Smooth muscle cell (in vitro differentiated cells): ENCODE results near the gene INSR. TPM values are rescaled to one million over a fixed set of nuclear protein-coding genes. Genes with fewer than 3 reads are reported as not detected.

ENCODE experiments used
- DNase-seq: peaks from one replicate; lab custom pipeline; 2025; ENCODE audit not compliant: unreplicated experiment; lab: John Stamatoyannopoulos, UW
- H2AFZ ChIP-seq: fragments of 200-600 bp; sonication (generic); 2 replicates; pipeline ENCODE4 v1.6.0; 2016; ENCODE audit warnings: antibody characterized with exemption, low read depth, mild to moderate bottlenecking
- H3F3A ChIP-seq: fragments of 200-600 bp; sonication (generic); 2 replicates; pipeline ENCODE4 v1.6.0; 2017; ENCODE audit warnings: antibody characterized with exemption, low read depth
- H3K27ac ChIP-seq: fragments of 200-600 bp; sonication (generic); 2 replicates; pipeline ENCODE4 v1.5.1; 2016; ENCODE audit warnings: low read depth, mild to moderate bottlenecking
- H3K27me3 ChIP-seq: fragments of 200-600 bp; sonication (generic); 2 replicates; pipeline ENCODE4 v1.6.1; 2016; ENCODE audit warnings: low read depth, mild to moderate bottlenecking
- H3K36me3 ChIP-seq: fragments of 200-600 bp; sonication (generic); 2 replicates; pipeline ENCODE4 v1.5.1; 2016; ENCODE audit warnings: low read depth
- H3K4me1 ChIP-seq: fragments of 200-600 bp; sonication (generic); 2 replicates; pipeline ENCODE4 v1.5.1; 2016; ENCODE audit warnings: low read depth
- H3K4me2 ChIP-seq: fragments of 200-600 bp; sonication (generic); 2 replicates; pipeline ENCODE4 v1.6.0; 2016; ENCODE audit warnings: mild to moderate bottlenecking
- H3K4me3 ChIP-seq: fragments of 200-600 bp; sonication (generic); 2 replicates; pipeline ENCODE4 v1.5.1; 2016; ENCODE audit warnings: mild to moderate bottlenecking
- H3K79me2 ChIP-seq: fragments of 200-600 bp; sonication (generic); 2 replicates; pipeline ENCODE4 v1.6.0; 2016; ENCODE audit warnings: low read depth, mild to moderate bottlenecking
- H3K9ac ChIP-seq: fragments of 200-600 bp; sonication (generic); 2 replicates; pipeline ENCODE4 v1.6.0; 2016; ENCODE audit warnings: low read depth
- H3K9me3 ChIP-seq: fragments of 200-600 bp; sonication (generic); replicated peaks from 2 replicates; pipeline ENCODE4 v1.5.1; 2016; ENCODE audit warnings: low read depth
- H4K20me1 ChIP-seq: fragments of 200-600 bp; sonication (generic); 2 replicates; pipeline ENCODE4 v1.6.0; 2016; ENCODE audit warnings: low read depth
- WGBS: methylation state at CpG from one replicate; pipeline ENCODE4 v1.1.7; 2016; ENCODE audit warnings: low lambda C conversion rate; 5-methylcytosine and 5-hydroxymethylcytosine counted together
- polyA plus RNA-seq: library from polyadenylated mRNA; unstranded; fragments of >200 nt; fragmentation: Nextera tagmentation; extraction: Ambion mirVana; gene quantifications from 2 replicates; pipeline ENCODE4 v1.2.1, GENCODE V29; 2016
- total RNA-seq: library from RNA; depleted of rRNA; stranded (reverse); fragments of >200 nt; gene quantifications from 2 replicates; pipeline ENCODE4 v1.2.3, GENCODE V29; 2014
- TF ChIP-seq, protein P1 (sequence below): fragments of 200-600 bp; sonication (generic); IDR thresholded peaks from 2 replicates; pipeline ENCODE4 v1.5.1; 2017; ENCODE audit warnings: borderline replicate concordance, mild to moderate bottlenecking, antibody characterized with exemption; ENCODE audit not compliant: insufficient read depth, poor library complexity, severe bottlenecking

Gene INSR
- total and polyA plus RNA-seq, 2 experiments from 2014 or later: 2.8 to 12.7 TPM

DNA sequence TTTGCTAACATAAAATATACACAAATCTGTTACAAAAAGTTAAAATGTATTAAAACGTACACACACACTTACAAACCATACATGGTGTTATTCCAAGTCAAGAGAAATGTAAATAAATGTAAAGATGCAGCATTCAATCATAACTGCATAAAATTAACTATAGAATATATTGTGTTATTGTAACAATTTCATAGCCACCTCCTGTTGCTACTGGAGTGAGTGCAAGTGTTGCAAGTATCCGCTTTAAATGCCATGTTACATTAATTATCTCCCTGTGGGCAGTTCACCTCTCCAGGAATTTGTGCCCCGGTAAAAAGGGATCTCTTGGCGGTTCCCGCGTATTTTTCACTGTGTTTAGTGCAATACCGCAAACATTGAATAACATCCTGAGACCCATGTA is 3.5 kb upstream of the INSR start:
- H3K27ac ChIP-seq: no peak overlapping the region
- TF ChIP-seq, protein P1, sequence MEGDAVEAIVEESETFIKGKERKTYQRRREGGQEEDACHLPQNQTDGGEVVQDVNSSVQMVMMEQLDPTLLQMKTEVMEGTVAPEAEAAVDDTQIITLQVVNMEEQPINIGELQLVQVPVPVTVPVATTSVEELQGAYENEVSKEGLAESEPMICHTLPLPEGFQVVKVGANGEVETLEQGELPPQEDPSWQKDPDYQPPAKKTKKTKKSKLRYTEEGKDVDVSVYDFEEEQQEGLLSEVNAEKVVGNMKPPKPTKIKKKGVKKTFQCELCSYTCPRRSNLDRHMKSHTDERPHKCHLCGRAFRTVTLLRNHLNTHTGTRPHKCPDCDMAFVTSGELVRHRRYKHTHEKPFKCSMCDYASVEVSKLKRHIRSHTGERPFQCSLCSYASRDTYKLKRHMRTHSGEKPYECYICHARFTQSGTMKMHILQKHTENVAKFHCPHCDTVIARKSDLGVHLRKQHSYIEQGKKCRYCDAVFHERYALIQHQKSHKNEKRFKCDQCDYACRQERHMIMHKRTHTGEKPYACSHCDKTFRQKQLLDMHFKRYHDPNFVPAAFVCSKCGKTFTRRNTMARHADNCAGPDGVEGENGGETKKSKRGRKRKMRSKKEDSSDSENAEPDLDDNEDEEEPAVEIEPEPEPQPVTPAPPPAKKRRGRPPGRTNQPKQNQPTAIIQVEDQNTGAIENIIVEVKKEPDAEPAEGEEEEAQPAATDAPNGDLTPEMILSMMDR: no peak
- H3K4me1 ChIP-seq: peaks cover 2% of the 10 kb centered on the region
- H3K27me3 ChIP-seq: no peaks in the 10 kb centered on the region
- no peak overlapping the region for H3K4me2 ChIP-seq
- H3K36me3 ChIP-seq: no peaks in the 10 kb centered on the region
- H3F3A ChIP-seq: peaks cover 4% of the 10 kb centered on the region
- no peak overlapping the region for H2AFZ ChIP-seq
- H3K9me3 ChIP-seq: no peaks in the 10 kb centered on the region
- no peak for DNase-seq
- peaks cover 4% of the 10 kb centered on the region for H4K20me1 ChIP-seq
- no peak overlapping the region for H3K9ac ChIP-seq
- WGBS: 87% methylated on average over 7 of the region's 7 CpGs
- no peak overlapping the region for H3K4me3 ChIP-seq
- H3K79me2 ChIP-seq: no peaks in the 10 kb centered on the region

DNA sequence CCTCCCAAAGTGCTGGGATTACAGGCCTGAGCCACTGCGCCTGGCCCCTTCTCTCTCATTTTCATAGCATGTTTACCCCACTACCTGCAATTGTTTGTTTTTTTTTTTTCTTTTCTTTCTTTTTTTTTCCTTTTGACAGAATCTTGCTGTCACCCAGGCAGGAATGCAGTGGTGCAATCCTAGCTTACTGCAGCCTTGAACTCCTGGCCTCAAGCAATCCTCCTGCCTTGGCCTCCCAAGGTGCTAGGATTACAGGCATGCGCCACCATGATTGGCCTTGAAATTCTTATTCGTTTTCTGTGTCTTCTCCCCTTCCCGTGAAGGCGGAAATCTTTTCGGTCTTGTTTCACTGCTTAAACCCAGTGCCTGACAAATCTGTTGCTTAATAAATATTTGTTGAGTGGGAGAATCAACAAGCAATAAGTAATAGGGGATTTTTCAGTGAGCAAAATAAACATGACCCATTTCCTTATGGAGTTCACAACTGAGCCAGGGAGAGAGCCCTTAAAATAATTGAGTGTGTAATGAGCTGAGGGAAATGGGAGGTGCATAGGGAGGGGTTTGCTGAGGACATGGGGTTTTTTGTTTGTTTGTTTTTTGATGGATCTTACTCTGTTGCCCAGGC is 1.8 kb upstream of the INSR start:
- H3K4me1 ChIP-seq: peaks cover 2% of the 10 kb centered on the region
- no peaks in the 10 kb centered on the region for H3K79me2 ChIP-seq
- WGBS: 95% methylated on average over 6 of the region's 6 CpGs
- H2AFZ ChIP-seq: no peak overlapping the region
- TF ChIP-seq, protein P1: no peak
- DNase-seq: no peak
- H3K4me3 ChIP-seq: no peak overlapping the region
- H3K27ac ChIP-seq: no peak overlapping the region
- H3K9me3 ChIP-seq: no peaks in the 10 kb centered on the region
- peaks cover 4% of the 10 kb centered on the region for H3F3A ChIP-seq
- peaks cover 7% of the 10 kb centered on the region for H4K20me1 ChIP-seq
- no peaks in the 10 kb centered on the region for H3K27me3 ChIP-seq
- no peak overlapping the region for H3K4me2 ChIP-seq
- no peak overlapping the region for H3K9ac ChIP-seq
- no peaks in the 10 kb centered on the region for H3K36me3 ChIP-seq

DNA sequence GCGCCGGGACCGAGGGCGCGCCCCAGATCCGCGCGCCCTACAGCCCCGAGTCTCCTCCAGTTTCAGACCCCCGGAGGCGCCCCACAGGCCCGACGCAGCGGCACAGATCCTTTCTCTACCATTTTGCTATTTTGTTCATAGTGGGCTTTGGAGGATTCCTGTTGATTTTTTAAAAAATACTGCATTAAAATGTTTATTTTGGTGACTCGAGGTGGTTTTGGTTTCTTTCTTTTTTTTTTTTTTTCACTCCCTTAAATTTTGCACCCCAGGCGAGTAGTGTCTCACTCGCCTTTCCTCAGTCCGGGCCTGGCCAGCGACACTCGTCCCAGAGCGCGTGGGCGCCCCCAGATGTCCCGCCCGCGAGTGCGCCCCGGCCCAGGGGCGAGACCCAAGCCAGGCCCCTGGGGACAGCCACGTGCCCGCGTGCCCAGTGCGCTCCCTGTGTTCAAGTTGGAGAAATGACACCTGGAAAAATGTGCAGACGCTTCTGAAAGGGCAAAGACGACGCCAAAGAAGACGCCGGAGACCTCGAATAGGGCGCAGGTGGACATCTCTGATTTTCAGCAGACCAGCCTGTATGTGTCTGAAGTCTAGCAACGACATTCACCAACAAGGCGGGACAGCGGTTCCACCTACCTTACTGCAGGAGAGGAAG is 471 bp upstream of the INSR start:
- H3K4me1 ChIP-seq: peaks cover 2% of the 10 kb centered on the region
- no peak overlapping the region for H3K27ac ChIP-seq
- H2AFZ ChIP-seq: peak overlapping the region; percentile 91
- H3K4me2 ChIP-seq: peak overlapping the region; percentile 99
- 8% methylated on average over 43 of the region's 43 CpGs for WGBS
- peak overlapping the region; percentile 95 for H3K4me3 ChIP-seq
- no peaks in the 10 kb centered on the region for H3K9me3 ChIP-seq
- peak overlapping the region; percentile 28 for H3K9ac ChIP-seq
- H4K20me1 ChIP-seq: peaks cover 7% of the 10 kb centered on the region
- no peaks in the 10 kb centered on the region for H3K79me2 ChIP-seq
- peaks cover 4% of the 10 kb centered on the region for H3F3A ChIP-seq
- no peaks in the 10 kb centered on the region for H3K36me3 ChIP-seq
- H3K27me3 ChIP-seq: no peaks in the 10 kb centered on the region
- peak; percentile 16 for DNase-seq
- TF ChIP-seq, protein P1: no peak
